Activated CD8-positive, alpha-beta T cell treated with anti-CD3 and anti-CD28 coated beads, Interleukin-2, amount 10 ng/mL, durations not matched to agents 7 days and 5 days (primary cell): Measurements from ENCODE around the gene PDC. TPM values are rescaled to one million over a fixed set of nuclear protein-coding genes. Genes with fewer than 3 reads are reported as not detected.
"Not testable (repeated sequence)": the region's sequence is repeated elsewhere in the genome, so short reads cannot be mapped to it uniquely, and the experiment has no call there.

Experiments
- ATAC-seq: fragments of 150-1000 bp; cut with Tn5 transposase; one replicate; pipeline ENCODE4 v1.10.0; 2021; ENCODE audit warnings: moderate library complexity
- CTCF ChIA-PET: fragments of 350-600 bp; sonication (Branson Sonifier 250); formaldehyde crosslinking; loops from one replicate; lab custom pipeline; 2021; ENCODE audit warnings: antibody characterized with exemption; lab: Charles Lee
- POLR2A ChIA-PET: fragments of 350-600 bp; sonication (Branson Sonifier 250); formaldehyde crosslinking; loops from one replicate; lab custom pipeline; 2021; ENCODE audit warnings: antibody characterized with exemption; lab: Charles Lee
- DNase-seq: peaks from one replicate; pipeline ENCODE4 v3.0.0-alpha.2; 2020
- H3K27ac Mint-ChIP-seq: one replicate; pipeline ENCODE4 v1.8.0; 2021; ENCODE audit warnings: mild to moderate bottlenecking, mixed read lengths
- H3K27me3 Mint-ChIP-seq: one replicate; pipeline ENCODE4 v1.8.0; 2021; ENCODE audit warnings: low read depth, mixed read lengths
- H3K36me3 Mint-ChIP-seq: one replicate; pipeline ENCODE4 v1.8.0; 2021; ENCODE audit warnings: low read depth, mixed read lengths
- H3K4me1 Mint-ChIP-seq: one replicate; pipeline ENCODE4 v1.8.0; 2021; ENCODE audit warnings: low read depth, mixed read lengths
- H3K4me3 Mint-ChIP-seq: one replicate; pipeline ENCODE4 v1.8.0; 2021; ENCODE audit warnings: mild to moderate bottlenecking, mixed read lengths
- H3K9me3 Mint-ChIP-seq: one replicate; pipeline ENCODE4 v1.8.0; 2022; ENCODE audit warnings: mixed read lengths; ENCODE audit not compliant: insufficient read depth
- total RNA-seq, 2 experiments: library from RNA; stranded (reverse); gene quantifications; one replicate each; pipeline ENCODE4 v1.2.3, GENCODE V29; 2021

Gene PDC
- total RNA-seq, 2 experiments from 2014 or later: not detected

DNA sequence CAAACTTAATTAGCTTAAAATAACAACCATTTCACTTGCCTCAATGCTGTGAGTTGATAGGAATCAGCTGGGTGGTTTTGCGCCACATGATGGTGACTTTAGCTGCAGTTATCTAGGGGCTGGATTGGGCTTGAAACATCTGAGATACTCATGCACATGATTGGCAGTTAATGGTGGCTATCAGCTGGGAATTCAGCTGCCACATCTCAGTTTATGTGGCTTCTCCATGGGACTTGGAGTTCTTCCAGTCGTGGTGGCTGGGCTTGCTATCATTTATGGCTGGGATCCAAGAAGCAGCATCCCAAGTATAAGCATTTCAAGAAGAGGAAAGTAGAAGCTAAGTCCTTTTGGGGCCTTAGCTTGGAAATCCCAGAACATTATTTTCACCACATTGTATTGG is 36.4 kb downstream of the PDC start:
- no peak overlapping the region for H3K27ac Mint-ChIP-seq
- ChIA-PET POLR2A (no interaction called here), CTCF (interaction anchor here (1.2 kb wide), 1 partner anchor 49 kb away, joined by 3 read pairs; the partner anchor contains the start of gene TPR)
- H3K9me3 Mint-ChIP-seq: peaks cover 3% of the 10 kb centered on the region
- H3K4me1 Mint-ChIP-seq: peaks cover 22% of the 10 kb centered on the region
- ATAC-seq (no peak), DNase-seq (no peak)
- peaks cover 13% of the 10 kb centered on the region for H3K36me3 Mint-ChIP-seq
- H3K27me3 Mint-ChIP-seq: no peaks in the 10 kb centered on the region
- no peak overlapping the region for H3K4me3 Mint-ChIP-seq

DNA sequence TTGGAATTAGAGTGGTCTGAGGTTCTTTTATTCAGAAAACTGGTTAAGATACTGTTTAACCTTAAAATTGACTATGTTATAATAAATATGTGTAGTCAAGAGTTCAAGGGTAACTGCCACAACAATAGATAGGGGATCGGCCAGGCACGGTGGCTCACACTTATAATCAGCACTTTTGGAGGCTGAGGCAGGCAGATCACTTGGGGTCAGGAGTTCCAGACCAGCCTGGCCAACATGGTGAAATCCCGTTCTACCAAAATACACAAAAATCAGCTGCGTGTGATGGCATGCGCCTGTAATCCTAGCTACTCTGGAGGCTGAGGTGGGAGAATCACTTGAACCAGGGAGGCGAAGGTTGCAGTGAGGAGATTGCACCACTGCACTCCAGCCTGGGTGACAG is 39.5 kb downstream of the PDC start:
- H3K27ac Mint-ChIP-seq: no peak overlapping the region
- H3K9me3 Mint-ChIP-seq: no peaks in the 10 kb centered on the region
- no peak for ATAC-seq
- no peak overlapping the region for H3K4me3 Mint-ChIP-seq
- H3K36me3 Mint-ChIP-seq: peaks cover 22% of the 10 kb centered on the region
- POLR2A ChIA-PET: interaction anchor here (1.0 kb wide), 1 partner anchor 46 kb away, joined by 3 read pairs; the partner anchor contains the start of gene TPR
- H3K4me1 Mint-ChIP-seq: peaks cover 24% of the 10 kb centered on the region
- H3K27me3 Mint-ChIP-seq: no peaks in the 10 kb centered on the region
- CTCF ChIA-PET: interaction anchor here (1.4 to 2.7 kb wide), 3 partner anchors 15 to 46 kb away, joined by 6 to 13 read pairs (median 9); partner anchors contain the start of genes ODR4 and TPR
- DNase-seq: no peak

DNA sequence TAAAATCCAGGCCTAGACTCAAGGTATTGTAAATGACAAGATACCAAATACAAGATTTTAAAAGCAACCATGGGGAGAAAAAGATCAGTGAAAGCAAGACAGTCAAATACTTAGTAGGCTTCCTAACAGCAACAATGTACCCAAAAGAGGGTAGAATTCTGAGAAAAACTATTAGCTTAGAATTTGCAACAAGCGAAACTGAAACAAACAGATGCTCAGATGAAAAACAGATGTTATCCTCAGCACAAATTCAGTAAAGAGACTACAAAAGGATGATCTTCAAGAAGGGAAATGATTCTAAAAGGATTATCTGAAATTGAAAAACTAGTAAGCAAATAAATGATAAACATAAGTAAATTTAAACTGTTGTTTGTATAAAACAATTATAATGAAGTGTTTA is 40.0 kb downstream of the PDC start:
- peaks cover 20% of the 10 kb centered on the region for H3K36me3 Mint-ChIP-seq
- DNase-seq: no peak
- H3K27me3 Mint-ChIP-seq: no peaks in the 10 kb centered on the region
- no peaks in the 10 kb centered on the region for H3K9me3 Mint-ChIP-seq
- POLR2A ChIA-PET: interaction anchor here (1.0 kb wide), 1 partner anchor 46 kb away, joined by 3 read pairs; the partner anchor contains the start of gene TPR
- peak; percentile 42 for ATAC-seq
- peak overlapping the region; percentile 16 for H3K4me3 Mint-ChIP-seq
- H3K4me1 Mint-ChIP-seq: peaks cover 20% of the 10 kb centered on the region
- CTCF ChIA-PET: interaction anchor here (1.0 to 2.7 kb wide), 5 partner anchors 11 to 565 kb away, joined by 4 to 13 read pairs (median 6); partner anchors contain the start of genes ODR4 and TPR
- H3K27ac Mint-ChIP-seq: peak overlapping the region; percentile 84

DNA sequence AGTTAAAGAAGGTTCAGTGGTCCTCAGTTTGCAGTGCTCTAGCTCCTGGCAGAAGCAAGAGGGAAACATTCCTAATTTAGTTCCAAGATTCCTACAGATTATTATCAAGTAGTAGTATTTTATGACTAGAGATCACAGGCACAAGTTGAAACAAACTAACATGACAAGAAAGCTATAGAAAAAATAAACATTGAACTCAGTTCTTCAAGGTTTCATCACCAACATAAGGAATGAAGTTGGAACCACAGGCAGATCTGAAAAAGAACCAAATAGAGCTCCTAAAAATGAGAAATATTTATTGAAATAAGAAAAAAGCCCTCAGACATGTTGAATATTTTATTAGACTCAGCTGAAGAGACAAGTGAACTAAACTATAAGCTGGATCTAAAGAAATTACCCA is 40.6 kb downstream of the PDC start:
- no peaks in the 10 kb centered on the region for H3K27me3 Mint-ChIP-seq
- H3K27ac Mint-ChIP-seq: peak overlapping the region; percentile 84
- peaks cover 19% of the 10 kb centered on the region for H3K36me3 Mint-ChIP-seq
- ChIA-PET CTCF (interaction anchor here (1.0 to 2.7 kb wide), 5 partner anchors 12 to 566 kb away, joined by 4 to 13 read pairs (median 6); partner anchors contain the start of genes ODR4 and TPR), POLR2A (interaction anchor here (1.0 kb wide), 1 partner anchor 45 kb away, joined by 3 read pairs; the partner anchor contains the start of gene TPR)
- H3K9me3 Mint-ChIP-seq: no peaks in the 10 kb centered on the region
- H3K4me3 Mint-ChIP-seq: peak overlapping the region; percentile 16
- no peak for DNase-seq
- ATAC-seq: no peak
- peaks cover 17% of the 10 kb centered on the region for H3K4me1 Mint-ChIP-seq

DNA sequence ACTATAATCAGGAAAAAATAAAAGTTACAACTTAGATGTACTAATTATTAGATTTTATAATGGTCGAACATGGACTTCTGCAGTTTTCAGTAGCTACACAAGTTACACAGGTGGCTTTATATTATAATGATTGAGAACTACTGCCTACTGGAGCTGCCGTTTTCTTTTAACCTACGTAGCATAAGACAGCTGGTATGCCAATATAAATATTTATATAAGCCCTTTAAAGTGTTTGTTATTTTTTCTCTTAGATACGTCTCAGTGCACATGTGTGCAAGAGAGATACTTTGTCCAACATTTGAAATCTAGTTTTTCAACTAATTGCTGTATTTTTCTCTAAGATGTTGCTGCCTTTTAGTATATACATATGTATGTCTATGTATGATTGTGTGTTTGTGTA is 42.4 kb downstream of the PDC start:
- Mint-ChIP-seq H3K4me3 (no peak overlapping the region), H3K27me3 (no peaks in the 10 kb centered on the region), H3K4me1 (peaks cover 17% of the 10 kb centered on the region), H3K27ac (no peak overlapping the region), H3K36me3 (peaks cover 17% of the 10 kb centered on the region), H3K9me3 (no peaks in the 10 kb centered on the region)
- ATAC-seq (no peak), DNase-seq (no peak)
- ChIA-PET POLR2A (no interaction called here), CTCF (interaction anchor here (1.2 to 1.5 kb wide), 2 partner anchors 11 to 13 kb away, joined by 3 to 4 read pairs; no protein-coding TSS in a partner anchor)

DNA sequence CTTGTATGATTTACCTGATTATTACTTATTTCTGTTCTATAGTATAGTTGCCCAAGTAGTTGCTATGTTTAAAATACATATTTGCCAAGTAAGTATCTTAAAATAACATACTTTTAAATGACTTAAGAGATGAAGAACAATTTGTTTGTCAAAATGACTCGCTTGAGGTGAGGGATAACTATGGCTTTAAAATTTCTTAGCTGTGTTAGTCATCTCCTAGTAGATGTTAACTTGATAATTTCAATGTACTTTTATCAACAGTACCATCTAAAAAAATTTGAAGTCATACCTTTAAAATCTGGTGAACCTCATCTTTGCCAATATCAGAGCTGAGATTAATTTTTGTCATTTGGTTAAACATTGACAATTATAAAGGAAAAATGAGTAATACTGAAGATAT is 47.6 kb downstream of the PDC start:
- ChIA-PET CTCF (interaction anchor here (1.4 kb wide), 1 partner anchor 9 kb away, joined by 6 read pairs; no protein-coding TSS in a partner anchor), POLR2A (no interaction called here)
- Mint-ChIP-seq H3K9me3 (no peaks in the 10 kb centered on the region), H3K4me3 (no peak overlapping the region), H3K27ac (no peak overlapping the region), H3K27me3 (no peaks in the 10 kb centered on the region), H3K4me1 (no peaks in the 10 kb centered on the region), H3K36me3 (no peaks in the 10 kb centered on the region)
- ATAC-seq: no peak
- no peak for DNase-seq

DNA sequence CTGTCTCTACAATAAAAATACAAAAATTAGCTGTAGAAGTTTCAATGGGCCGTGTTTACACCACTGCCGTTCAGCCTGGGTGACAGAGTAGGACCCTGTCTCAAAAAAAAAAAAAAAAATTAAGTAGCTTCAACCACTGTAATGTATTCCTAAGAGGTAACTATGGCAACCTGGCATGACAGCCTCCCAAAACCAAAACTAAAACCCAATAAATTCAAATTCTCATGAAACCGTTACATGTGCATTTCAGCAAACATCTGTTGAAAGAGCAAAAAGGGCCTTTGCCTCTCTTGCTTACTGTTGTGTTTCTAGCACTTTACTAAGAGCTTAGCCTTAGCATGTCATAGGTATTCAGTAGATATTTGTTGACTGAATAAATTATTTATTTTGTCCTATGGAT is 51.8 kb downstream of the PDC start:
- ATAC-seq (no peak), DNase-seq (no peak)
- CTCF ChIA-PET: interaction anchor here (1.1 kb wide), 1 partner anchor 73 kb away, joined by 3 read pairs; no protein-coding TSS in a partner anchor
- Mint-ChIP-seq H3K4me3 (no peak overlapping the region), H3K4me1 (peaks cover 2% of the 10 kb centered on the region), H3K9me3 (no peaks in the 10 kb centered on the region), H3K27me3 (no peaks in the 10 kb centered on the region), H3K27ac (no peak overlapping the region), H3K36me3 (peaks cover 9% of the 10 kb centered on the region)
- POLR2A ChIA-PET: no interaction called here

DNA sequence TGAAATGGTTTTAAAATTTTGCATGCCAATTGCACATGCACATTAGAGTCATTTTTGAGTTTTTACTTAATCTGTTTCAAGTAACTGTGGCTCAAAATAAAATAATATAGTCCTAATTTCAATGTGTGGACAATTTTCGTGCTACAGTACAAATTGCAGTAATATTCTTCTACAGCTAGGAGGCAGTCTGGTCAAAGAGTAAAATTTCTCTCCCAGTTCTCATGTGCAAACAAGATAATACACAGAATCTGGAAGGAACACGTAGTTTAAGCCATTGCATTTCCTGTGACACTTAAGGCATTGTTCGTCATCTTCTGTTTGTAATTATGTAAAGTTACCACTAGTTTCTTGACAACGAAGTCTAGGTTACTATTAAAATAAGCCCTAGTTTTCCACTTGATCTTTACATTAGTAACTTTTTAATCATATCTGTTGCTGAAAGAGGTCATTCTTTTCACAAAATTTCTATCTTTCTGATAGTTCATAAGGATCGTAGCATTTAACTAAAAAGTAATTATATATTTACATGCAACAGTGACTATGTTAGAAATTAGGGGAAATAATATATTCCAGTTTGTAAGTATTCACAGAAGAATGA is 56.4 kb downstream of the PDC start:
- ChIA-PET POLR2A (no interaction called here), CTCF (interaction anchor here (0.7 to 1.4 kb wide), 18 partner anchors 8 to 582 kb away, joined by 3 to 18 read pairs (median 4); partner anchors contain the start of genes ODR4 and TPR)
- Mint-ChIP-seq H3K4me3 (no peak overlapping the region), H3K4me1 (peaks cover 2% of the 10 kb centered on the region), H3K9me3 (no peaks in the 10 kb centered on the region), H3K27ac (no peak overlapping the region), H3K36me3 (peaks cover 12% of the 10 kb centered on the region), H3K27me3 (no peaks in the 10 kb centered on the region)
- peak; percentile 60 for ATAC-seq
- no peak for DNase-seq

DNA sequence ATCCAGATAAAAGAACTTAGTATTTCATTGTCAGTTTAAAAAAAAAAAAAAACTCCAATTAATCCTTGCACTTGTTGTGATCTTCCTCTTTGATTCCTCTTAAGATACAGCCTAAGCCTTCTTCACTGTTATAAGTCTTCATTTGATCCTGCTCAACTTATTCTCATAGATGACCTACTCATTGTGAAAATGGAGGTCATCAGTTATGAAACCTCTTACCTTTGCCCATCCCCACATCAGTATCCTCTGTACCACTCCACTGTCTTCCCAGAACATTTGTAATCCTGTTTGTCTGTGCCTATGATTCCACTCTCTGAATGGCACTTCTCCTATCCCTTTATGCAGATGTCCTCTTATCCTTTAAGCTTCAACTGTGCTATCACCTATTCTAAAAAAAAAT is 57.3 kb downstream of the PDC start:
- H3K27ac Mint-ChIP-seq: no peak overlapping the region
- peaks cover 14% of the 10 kb centered on the region for H3K36me3 Mint-ChIP-seq
- no peak overlapping the region for H3K4me3 Mint-ChIP-seq
- peaks cover 2% of the 10 kb centered on the region for H3K4me1 Mint-ChIP-seq
- H3K9me3 Mint-ChIP-seq: no peaks in the 10 kb centered on the region
- POLR2A ChIA-PET: no interaction called here
- CTCF ChIA-PET: interaction anchor here (0.7 to 1.4 kb wide), 15 partner anchors 7 to 583 kb away, joined by 3 to 18 read pairs (median 4); partner anchors contain the start of genes ODR4 and TPR
- DNase-seq (no peak), ATAC-seq (no peak)
- no peaks in the 10 kb centered on the region for H3K27me3 Mint-ChIP-seq

DNA sequence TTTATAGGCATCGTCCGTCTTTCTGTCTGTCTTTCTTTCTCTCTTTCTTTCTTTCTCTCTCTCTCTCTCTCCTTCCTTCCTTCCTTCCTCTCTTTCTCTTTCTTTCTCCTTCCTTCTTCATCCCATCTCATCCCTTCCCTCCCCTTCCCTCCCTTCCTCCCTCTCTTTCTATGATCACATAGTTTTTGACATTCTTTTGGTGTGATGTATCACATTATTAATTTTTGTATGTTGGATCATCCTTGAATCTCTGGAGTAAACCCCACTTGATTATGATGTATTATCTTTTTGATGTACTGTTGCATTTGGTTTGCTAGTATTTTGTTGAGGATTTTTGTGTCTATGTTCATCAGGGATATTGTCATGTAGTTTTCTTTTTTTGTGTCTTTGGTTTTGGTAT is 59.5 kb downstream of the PDC start:
- H3K36me3 Mint-ChIP-seq, H3K4me1 Mint-ChIP-seq, H3K4me3 Mint-ChIP-seq, H3K27ac Mint-ChIP-seq, DNase-seq, CTCF ChIA-PET, ATAC-seq, H3K27me3 Mint-ChIP-seq, POLR2A ChIA-PET, H3K9me3 Mint-ChIP-seq: not testable (repeated sequence)
